Measurements from ENCODE around the gene SCAF4.

SCAF4 gene

GRCh38 chr21:31777857-31778256 lies 45.9 kb upstream of the SCAF4 start:
- H3K4me2 ChIP-seq (ENCODE audit: low read depth, low read length, poor library complexity, severe bottlenecking) = no peak overlapping the region
- H4K20me1 ChIP-seq (ENCODE audit: low read depth, low read length) = no peaks in the 10 kb centered on the region
- H3K9ac ChIP-seq (ENCODE audit: low read length) = no peak overlapping the region
- TF ChIP-seq EZH2phosphoT487 (conservative IDR thresholded peaks at IDR 0.05; ENCODE audit: low read length) (no peak), CTCF (IDR thresholded peaks at IDR 0.05; ENCODE audit: insufficient read depth, low read length, poor library complexity, severe bottlenecking) (no peak)
- H3K4me3 ChIP-seq (ENCODE audit: insufficient read depth, low read length, poor library complexity, severe bottlenecking) = no peak overlapping the region
- H3F3A ChIP-seq (ENCODE audit: insufficient read depth) = peaks cover 12% of the 10 kb centered on the region
- H3K9me2 ChIP-seq (replicated peaks; ENCODE audit: insufficient read depth, low read length) = no peaks in the 10 kb centered on the region
- no peaks in the 10 kb centered on the region for H3K27me3 ChIP-seq (ENCODE audit: low read length)
- no peak overlapping the region for H3K27ac ChIP-seq (ENCODE audit: low read depth, low read length)
- no peaks in the 10 kb centered on the region for H3K9me3 ChIP-seq (ENCODE audit: insufficient read depth, low read length)
- H3K36me3 ChIP-seq (ENCODE audit: low read length) = no peaks in the 10 kb centered on the region
- H3K79me2 ChIP-seq (ENCODE audit: insufficient read depth, low read length) = no peaks in the 10 kb centered on the region
- no peak overlapping the region for H2AFZ ChIP-seq (ENCODE audit: low read depth, low read length, severe bottlenecking)

- Histone ChIP-seq H4K20me1 (ENCODE audit: low read depth, low read length) (no peaks in the 10 kb centered on the region), H3K79me2 (ENCODE audit: insufficient read depth, low read length) (no peaks in the 10 kb centered on the region), H3K9ac (ENCODE audit: low read length) (no peak overlapping the region), H3K36me3 (ENCODE audit: low read length) (no peaks in the 10 kb centered on the region), H3K27ac (ENCODE audit: low read depth, low read length) (peak overlapping the region; percentile 97), H3K9me2 (replicated peaks; ENCODE audit: insufficient read depth, low read length) (no peaks in the 10 kb centered on the region), H3K9me3 (ENCODE audit: insufficient read depth, low read length) (no peaks in the 10 kb centered on the region), H2AFZ (ENCODE audit: low read depth, low read length, severe bottlenecking) (no peak overlapping the region), H3F3A (ENCODE audit: insufficient read depth) (peaks cover 29% of the 10 kb centered on the region), H3K4me2 (ENCODE audit: low read depth, low read length, poor library complexity, severe bottlenecking) (no peak overlapping the region), H3K27me3 (ENCODE audit: low read length) (no peaks in the 10 kb centered on the region), H3K4me3 (ENCODE audit: insufficient read depth, low read length, poor library complexity, severe bottlenecking) (no peak overlapping the region)
- TF ChIP-seq EZH2phosphoT487 (conservative IDR thresholded peaks at IDR 0.05; ENCODE audit: low read length) (no peak), CTCF (IDR thresholded peaks at IDR 0.05; ENCODE audit: insufficient read depth, low read length, poor library complexity, severe bottlenecking) (no peak)
Observed at GRCh38 chr21:31774031-31774430, 42.1 kb upstream of the SCAF4 start.

GRCh38 chr21:31772674-31773555 lies 41.0 kb upstream of the SCAF4 start:
- Histone ChIP-seq H3K4me3 (ENCODE audit: insufficient read depth, low read length, poor library complexity, severe bottlenecking) (peak overlapping the region; percentile 22), H3K79me2 (ENCODE audit: insufficient read depth, low read length) (no peaks in the 10 kb centered on the region), H4K20me1 (ENCODE audit: low read depth, low read length) (no peaks in the 10 kb centered on the region), H2AFZ (ENCODE audit: low read depth, low read length, severe bottlenecking) (peak overlapping the region; percentile 37), H3K36me3 (ENCODE audit: low read length) (no peaks in the 10 kb centered on the region), H3K27me3 (ENCODE audit: low read length) (no peaks in the 10 kb centered on the region), H3K27ac (ENCODE audit: low read depth, low read length) (peak overlapping the region; percentile 97), H3F3A (ENCODE audit: insufficient read depth) (peaks cover 34% of the 10 kb centered on the region), H3K9ac (ENCODE audit: low read length) (peak overlapping the region; percentile 53), H3K4me2 (ENCODE audit: low read depth, low read length, poor library complexity, severe bottlenecking) (peak overlapping the region; percentile 67), H3K9me3 (ENCODE audit: insufficient read depth, low read length) (no peaks in the 10 kb centered on the region), H3K9me2 (replicated peaks; ENCODE audit: insufficient read depth, low read length) (no peaks in the 10 kb centered on the region)
- no peak for TF ChIP-seq EZH2phosphoT487 (conservative IDR thresholded peaks at IDR 0.05; ENCODE audit: low read length)
- TF ChIP-seq CTCF (IDR thresholded peaks at IDR 0.05; ENCODE audit: insufficient read depth, low read length, poor library complexity, severe bottlenecking) = no peak

All from SU-DHL-6 (cell line).